ENCODE data around the gene HSPG2. TPM values are rescaled to one million over a fixed set of nuclear protein-coding genes. Genes with fewer than 3 reads are reported as not detected.
A peak's percentile ranks its signal among the peaks of the same experiment; 100 is the strongest.

HSPG2 gene
- total RNA-seq, 1 donor from 2014 or later, result 269 TPM

GRCh38 chr1:21861602-21862429 lies 75.3 kb downstream of the HSPG2 start:
- intact Hi-C loops (cut with DNase I), result no loop called here
- DNase-seq (ENCODE audit: missing footprints), result no peak
- no peak for ATAC-seq

GRCh38 chr1:21860971-21861370 lies 76.1 kb downstream of the HSPG2 start:
- ATAC-seq (no peak), DNase-seq (ENCODE audit: missing footprints) (no peak)
- intact Hi-C loops (cut with DNase I), result no loop called here

GRCh38 chr1:21859669-21860179 lies 77.4 kb downstream of the HSPG2 start:
- DNase-seq (ENCODE audit: missing footprints), result no peak
- intact Hi-C loops (cut with DNase I), result no loop called here

GRCh38 chr1:21857840-21858670 lies 79.1 kb downstream of the HSPG2 start:
- intact Hi-C loops (cut with DNase I), result no loop called here
- ATAC-seq, result no peak
- DNase-seq (ENCODE audit: missing footprints), result peak; percentile 20

More at GRCh38 chr1:21859669-21860179, 77.4 kb downstream of the HSPG2 start:
- ATAC-seq, result no peak

GRCh38 chr1:21857142-21857839 lies 79.8 kb downstream of the HSPG2 start:
- intact Hi-C loops (cut with DNase I), result no loop called here
- DNase-seq (ENCODE audit: missing footprints) (no peak), ATAC-seq (no peak)

GRCh38 chr1:21855257-21856096 lies 81.6 kb downstream of the HSPG2 start:
- intact Hi-C loops (cut with DNase I), result no loop called here
- DNase-seq (ENCODE audit: missing footprints) (no peak), ATAC-seq (no peak)

- ATAC-seq (no peak), DNase-seq (ENCODE audit: missing footprints) (no peak)
- intact Hi-C loops (cut with DNase I), result no loop called here
These were observed 82.4 kb downstream of the HSPG2 start for GRCh38 chr1:21854751-21855131.

GRCh38 chr1:21854090-21854750 lies 82.9 kb downstream of the HSPG2 start:
- intact Hi-C loops (cut with DNase I), result no loop called here
- no peak for ATAC-seq
- no peak for DNase-seq (ENCODE audit: missing footprints)

- intact Hi-C loops (cut with DNase I), result no loop called here
- DNase-seq (ENCODE audit: missing footprints) (no peak), ATAC-seq (no peak)
These were observed 84.0 kb downstream of the HSPG2 start for GRCh38 chr1:21853131-21853427.

GRCh38 chr1:21852282-21853130 lies 84.6 kb downstream of the HSPG2 start:
- intact Hi-C loops (cut with DNase I), result no loop called here
- no peak for ATAC-seq
- no peak for DNase-seq (ENCODE audit: missing footprints)

- no peak for ATAC-seq
These were observed 85.5 kb downstream of the HSPG2 start for GRCh38 chr1:21851430-21852250.

GRCh38 chr1:21849909-21850576 lies 87.1 kb downstream of the HSPG2 start:
- no peak for DNase-seq (ENCODE audit: missing footprints)
- intact Hi-C loops (cut with DNase I), result no loop called here
- ATAC-seq, result no peak

More at GRCh38 chr1:21851430-21852250, 85.5 kb downstream of the HSPG2 start:
- intact Hi-C loops (cut with DNase I), result no loop called here
- DNase-seq (ENCODE audit: missing footprints), result no peak

GRCh38 chr1:21848524-21849174 lies 88.5 kb downstream of the HSPG2 start:
- intact Hi-C loops (cut with DNase I), result no loop called here
- DNase-seq (ENCODE audit: missing footprints) (no peak), ATAC-seq (no peak)

- ATAC-seq (no peak), DNase-seq (ENCODE audit: missing footprints) (no peak)
- intact Hi-C loops (cut with DNase I), result no loop called here
These were observed 89.6 kb downstream of the HSPG2 start for GRCh38 chr1:21847223-21848205.
